ENCODE data around the gene PDS5A.
"Not testable (repeated sequence)": the region's sequence is repeated elsewhere in the genome, so short reads cannot be mapped to it uniquely, and the experiment has no call there.

Gene PDS5A

GRCh38 chr4:39808231-39808749 is 169.4 kb downstream of the PDS5A start:
- DNase-seq (ENCODE audit: low read depth, low spot score) = no peak
- TF ChIP-seq CTCF (IDR thresholded peaks at IDR 0.05; ENCODE audit: low read depth, low read length) = no peak
- H3K4me3 ChIP-seq (ENCODE audit: low read depth, low read length) = no peak overlapping the region
- in situ Hi-C loops (cut with HindIII; ENCODE audit: low sequenced_read_pairs) = no loop called here

GRCh38 chr4:39802005-39802404 is 175.7 kb downstream of the PDS5A start:
- in situ Hi-C loops (cut with HindIII; ENCODE audit: low sequenced_read_pairs) = no loop called here
- no peak overlapping the region for H3K4me3 ChIP-seq (ENCODE audit: low read depth, low read length)
- no peak for TF ChIP-seq CTCF (IDR thresholded peaks at IDR 0.05; ENCODE audit: low read depth, low read length)
- DNase-seq (ENCODE audit: low read depth, low spot score) = no peak

GRCh38 chr4:39792976-39793375 is 184.7 kb downstream of the PDS5A start:
- H3K4me3 ChIP-seq (ENCODE audit: low read depth, low read length); DNase-seq (ENCODE audit: low read depth, low spot score); in situ Hi-C loops (cut with HindIII; ENCODE audit: low sequenced_read_pairs): not testable (repeated sequence)

GRCh38 chr4:39792529-39792928 is 185.2 kb downstream of the PDS5A start:
- in situ Hi-C loops (cut with HindIII; ENCODE audit: low sequenced_read_pairs) = no loop called here
- no peak overlapping the region for H3K4me3 ChIP-seq (ENCODE audit: low read depth, low read length)
- no peak for DNase-seq (ENCODE audit: low read depth, low spot score)
- no peak for TF ChIP-seq CTCF (IDR thresholded peaks at IDR 0.05; ENCODE audit: low read depth, low read length)

- no peak for DNase-seq (ENCODE audit: low read depth, low spot score)
- TF ChIP-seq CTCF (IDR thresholded peaks at IDR 0.05; ENCODE audit: low read depth, low read length) = no peak
- in situ Hi-C loops (cut with HindIII; ENCODE audit: low sequenced_read_pairs) = no loop called here
- H3K4me3 ChIP-seq (ENCODE audit: low read depth, low read length) = no peak overlapping the region
Measured at GRCh38 chr4:39792128-39792527, 185.6 kb downstream of the PDS5A start.

- in situ Hi-C loops (cut with HindIII; ENCODE audit: low sequenced_read_pairs) = no loop called here
- no peak overlapping the region for H3K4me3 ChIP-seq (ENCODE audit: low read depth, low read length)
- DNase-seq (ENCODE audit: low read depth, low spot score) = no peak
- no peak for TF ChIP-seq CTCF (IDR thresholded peaks at IDR 0.05; ENCODE audit: low read depth, low read length)
Measured at GRCh38 chr4:39786838-39787237, 190.9 kb downstream of the PDS5A start.

GRCh38 chr4:39785083-39785482 is 192.6 kb downstream of the PDS5A start:
- no peak for DNase-seq (ENCODE audit: low read depth, low spot score)
- in situ Hi-C loops (cut with HindIII; ENCODE audit: low sequenced_read_pairs) = no loop called here

GRCh38 chr4:39781988-39782387 is 195.7 kb downstream of the PDS5A start:
- in situ Hi-C loops (cut with HindIII; ENCODE audit: low sequenced_read_pairs); DNase-seq (ENCODE audit: low read depth, low spot score); H3K4me3 ChIP-seq (ENCODE audit: low read depth, low read length): not testable (repeated sequence)

More at GRCh38 chr4:39785083-39785482, 192.6 kb downstream of the PDS5A start:
- H3K4me3 ChIP-seq (ENCODE audit: low read depth, low read length) = no peak overlapping the region
- TF ChIP-seq CTCF (IDR thresholded peaks at IDR 0.05; ENCODE audit: low read depth, low read length) = no peak

All from astrocyte of the spinal cord (primary cell).